Activated CD8-positive, alpha-beta memory T cell treated with anti-CD3 and anti-CD28 coated beads, Interleukin-2, amount 50 U/mL, for 4 hours (primary cell): ENCODE data around the gene BACE2.

Experiments
- DNase-seq: peaks from one replicate; pipeline ENCODE4 v3.0.0-alpha.2; 2020

The BACE2 gene

DNA sequence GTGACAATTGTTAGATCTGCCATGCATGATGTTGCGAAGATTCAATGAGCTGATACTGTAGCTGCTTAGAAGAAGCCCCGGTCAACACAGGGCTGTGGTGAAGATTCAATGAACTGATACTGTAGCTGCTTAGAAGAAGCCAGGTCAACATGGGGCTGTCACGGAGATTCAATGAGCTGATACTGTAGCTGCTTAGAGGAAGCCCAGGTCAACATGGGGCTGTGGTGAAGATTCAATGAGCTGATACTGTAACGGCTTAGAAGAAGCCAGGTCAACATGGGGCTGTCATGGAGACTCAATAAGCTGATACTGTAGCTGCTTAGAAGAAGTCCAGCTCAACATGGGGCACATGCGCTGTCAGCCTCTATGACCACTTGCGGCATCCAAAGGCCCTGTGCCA is 18.8 kb upstream of the BACE2 start:
- no peak for DNase-seq

- DNase-seq, result no peak
These were observed 15.8 kb upstream of the BACE2 start for GRCh38 chr21:41152147-41152546.

GRCh38 chr21:41153443-41153842 is 14.5 kb upstream of the BACE2 start:
- DNase-seq, result no peak

- DNase-seq, result no peak
These were observed 11.8 kb upstream of the BACE2 start for GRCh38 chr21:41156142-41156541.

GRCh38 chr21:41158026-41158425 is 9.9 kb upstream of the BACE2 start:
- no peak for DNase-seq

GRCh38 chr21:41160036-41160435 is 7.9 kb upstream of the BACE2 start:
- no peak for DNase-seq

DNA sequence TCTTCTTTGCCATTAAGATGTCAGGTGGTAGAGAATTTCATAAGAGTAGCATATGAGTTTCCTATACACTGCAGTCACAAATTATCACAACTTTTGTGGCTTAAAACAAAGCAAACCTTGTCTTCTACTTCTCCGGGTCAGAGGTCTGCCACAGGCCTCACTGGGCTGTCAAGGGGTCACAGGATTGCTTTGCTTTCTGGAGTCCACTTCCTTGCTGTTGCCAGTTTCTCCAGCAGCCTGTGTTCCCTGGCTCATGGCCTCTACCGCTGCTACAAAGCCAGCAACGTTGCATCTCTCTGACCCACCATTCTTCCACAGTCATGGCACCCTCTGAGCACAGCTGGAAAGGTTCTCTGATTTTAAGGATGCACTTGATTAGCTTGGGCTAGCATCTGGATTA is 6.5 kb upstream of the BACE2 start:
- DNase-seq, result no peak

DNA sequence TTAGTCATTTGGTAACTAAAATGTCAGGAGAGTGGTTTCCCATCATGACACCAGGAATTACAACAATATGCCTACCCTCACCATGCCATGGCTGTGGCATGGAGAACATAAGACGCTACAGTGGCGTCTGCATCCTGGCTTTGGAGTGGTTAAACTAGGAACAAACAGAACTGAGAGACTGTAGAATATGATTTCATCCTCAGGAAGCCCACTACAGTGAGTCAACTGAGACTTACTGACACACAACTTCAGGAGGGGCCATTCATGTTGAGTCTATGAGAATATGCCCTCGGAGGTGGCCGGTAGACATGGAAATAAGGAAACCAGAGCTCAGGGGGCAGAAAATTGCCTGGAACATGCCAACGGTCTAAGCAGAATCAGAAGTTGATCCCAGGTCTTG is 5.9 kb upstream of the BACE2 start:
- DNase-seq, result no peak

GRCh38 chr21:41163091-41163490 is 4.9 kb upstream of the BACE2 start:
- DNase-seq, result no peak

GRCh38 chr21:41164052-41164451 is 3.9 kb upstream of the BACE2 start:
- DNase-seq, result no peak

GRCh38 chr21:41164981-41165655 is 2.8 kb upstream of the BACE2 start:
- no peak for DNase-seq

DNA sequence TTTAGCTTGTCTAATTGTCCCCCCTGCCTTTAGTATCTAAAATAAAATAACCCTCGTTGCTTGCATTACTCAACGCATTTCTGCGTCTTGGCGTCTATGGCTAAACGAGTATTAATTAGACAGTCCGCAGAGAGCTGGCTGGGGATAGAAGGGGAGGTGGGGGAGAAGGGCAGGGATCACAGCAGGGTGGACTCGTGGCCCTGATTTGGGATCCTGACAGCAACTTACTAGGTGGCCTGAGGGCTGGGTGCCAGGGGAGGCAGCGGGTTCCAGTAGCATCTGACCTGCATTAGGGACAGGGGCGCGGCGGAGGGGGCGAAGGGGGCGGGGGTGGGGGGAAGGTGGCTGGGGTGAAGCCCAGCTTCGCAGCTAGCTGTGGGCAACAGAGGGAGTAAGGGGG is 1.1 kb upstream of the BACE2 start:
- DNase-seq, result no peak

- DNase-seq, result no peak
These were observed 664 bp downstream of the BACE2 start for GRCh38 chr21:41168391-41169257.

DNA sequence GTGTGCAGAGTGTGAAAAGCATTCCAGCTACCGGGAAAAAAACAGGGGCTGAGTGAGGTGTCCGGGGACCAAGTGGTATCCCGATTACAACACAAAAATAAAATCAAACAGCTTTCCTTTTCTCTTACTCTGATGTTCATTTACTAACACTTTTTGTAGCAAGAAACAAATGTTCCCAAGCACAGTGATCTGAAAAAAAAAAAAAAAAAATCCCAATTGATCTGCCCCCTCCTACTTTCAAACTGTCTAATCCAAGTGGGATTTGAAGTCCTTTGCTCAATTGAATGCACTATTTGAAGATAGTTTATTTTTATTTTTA is 1.3 kb downstream of the BACE2 start:
- DNase-seq, result no peak

- no peak for DNase-seq
These were observed 1.7 kb downstream of the BACE2 start for GRCh38 chr21:41169701-41170100.

- DNase-seq, result no peak
These were observed 2.5 kb downstream of the BACE2 start for GRCh38 chr21:41170442-41170841.

DNA sequence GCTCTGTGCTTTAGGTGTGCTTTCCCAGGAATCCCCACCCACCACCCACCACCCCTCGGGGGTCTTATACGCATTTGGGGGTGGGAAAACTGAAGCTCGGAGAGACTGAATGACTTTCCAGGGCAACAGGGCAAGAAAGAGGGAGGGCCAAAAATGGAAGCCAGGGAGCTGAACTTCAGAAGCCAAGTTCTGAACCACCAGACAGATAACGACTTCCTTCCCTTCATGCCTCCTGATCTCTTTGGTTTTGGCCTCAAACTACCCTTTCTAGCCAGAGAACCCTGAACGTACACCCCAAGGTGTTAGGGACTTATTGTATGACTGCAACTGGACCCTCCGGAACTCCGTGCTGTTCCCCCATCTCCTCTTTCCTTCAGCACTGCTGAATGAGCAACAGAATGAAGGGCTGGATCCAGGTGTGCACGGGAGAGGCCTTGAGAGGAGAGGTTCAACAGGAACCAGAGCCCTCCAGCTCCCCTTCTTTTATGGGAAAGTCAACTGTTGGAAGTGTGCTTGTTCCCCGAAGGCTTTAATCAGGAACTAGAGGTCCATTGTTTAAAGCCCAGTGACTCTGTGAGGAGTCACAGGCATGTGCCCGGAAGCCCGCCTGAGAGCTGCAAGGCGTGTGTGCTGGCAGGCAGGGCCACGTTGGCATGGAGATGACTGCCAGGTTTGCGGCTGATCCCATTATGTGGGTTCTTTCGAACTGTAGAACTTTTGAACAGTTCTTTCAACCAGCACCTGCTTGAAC is 3.1 kb downstream of the BACE2 start:
- DNase-seq, result no peak

GRCh38 chr21:41175080-41175479 is 7.1 kb downstream of the BACE2 start:
- DNase-seq, result no peak

- no peak for DNase-seq
These were observed 8.9 kb downstream of the BACE2 start for GRCh38 chr21:41176846-41177245.

DNA sequence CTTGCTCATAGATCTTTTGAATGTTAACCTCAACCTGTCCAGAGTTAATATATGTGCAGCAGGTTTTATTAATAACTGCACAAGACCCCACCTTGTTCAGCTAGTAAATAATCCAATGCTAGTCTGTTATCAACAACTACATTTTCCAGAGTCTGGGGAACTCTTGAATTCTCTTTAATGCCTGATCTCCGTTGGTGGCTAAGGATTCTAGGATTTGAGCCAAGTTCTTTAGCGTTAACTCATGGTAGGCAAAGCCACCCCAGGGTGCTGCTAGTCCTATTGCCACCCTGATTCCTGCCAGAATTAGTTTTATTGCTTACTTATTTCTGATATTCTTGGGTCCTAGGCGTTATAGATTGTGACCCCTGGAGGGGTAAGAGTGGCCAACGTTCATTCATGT is 12.8 kb downstream of the BACE2 start:
- DNase-seq, result no peak

DNA sequence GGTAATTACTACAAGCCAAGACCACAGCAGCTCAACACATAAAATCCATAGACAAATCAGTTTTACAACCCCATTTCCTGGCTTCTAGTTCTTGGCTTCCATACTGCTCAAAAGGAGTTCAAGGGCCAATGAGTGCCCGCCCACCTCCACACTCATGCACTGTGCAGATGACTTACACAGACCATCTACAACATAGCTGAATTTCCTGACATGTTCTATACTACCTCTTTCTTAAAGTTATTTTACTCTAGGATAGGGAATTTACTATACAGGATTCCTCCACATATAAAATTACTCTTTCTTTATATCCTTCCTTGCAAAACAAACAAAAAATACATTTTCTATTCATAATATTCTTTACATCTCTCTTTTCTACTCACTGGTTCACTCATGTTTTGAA is 14.6 kb downstream of the BACE2 start:
- DNase-seq, result no peak

- no peak for DNase-seq
These were observed 15.6 kb downstream of the BACE2 start for GRCh38 chr21:41183575-41183974.

GRCh38 chr21:41185802-41186201 is 17.8 kb downstream of the BACE2 start:
- DNase-seq, result no peak
